ENCODE results near the gene DOCK4. TPM values are rescaled to one million over a fixed set of nuclear protein-coding genes. Genes with fewer than 3 reads are reported as not detected.

The DOCK4 gene
- total and polyA plus RNA-seq, 7 donors, result 1.8 to 12.7 (median 7.1) TPM

- Histone ChIP-seq H3K4me3 (no peak overlapping the region), H3K36me3 (ENCODE audit: insufficient read depth in 1 of 2, low read depth in 1 of 2) (no peaks in the 10 kb centered on the region), H3K27me3 (ENCODE audit: insufficient read depth in 3 of 3, low read length in 2 of 3) (no peaks in the 10 kb centered on the region), H3K27ac (no peak overlapping the region), H3K9me3 (no peaks in the 10 kb centered on the region), H3K4me1 (peaks cover 5% of the 10 kb centered on the region)
- intact Hi-C loops (cut with DNase I), result no loop called here
- TF ChIP-seq, protein P1, sequence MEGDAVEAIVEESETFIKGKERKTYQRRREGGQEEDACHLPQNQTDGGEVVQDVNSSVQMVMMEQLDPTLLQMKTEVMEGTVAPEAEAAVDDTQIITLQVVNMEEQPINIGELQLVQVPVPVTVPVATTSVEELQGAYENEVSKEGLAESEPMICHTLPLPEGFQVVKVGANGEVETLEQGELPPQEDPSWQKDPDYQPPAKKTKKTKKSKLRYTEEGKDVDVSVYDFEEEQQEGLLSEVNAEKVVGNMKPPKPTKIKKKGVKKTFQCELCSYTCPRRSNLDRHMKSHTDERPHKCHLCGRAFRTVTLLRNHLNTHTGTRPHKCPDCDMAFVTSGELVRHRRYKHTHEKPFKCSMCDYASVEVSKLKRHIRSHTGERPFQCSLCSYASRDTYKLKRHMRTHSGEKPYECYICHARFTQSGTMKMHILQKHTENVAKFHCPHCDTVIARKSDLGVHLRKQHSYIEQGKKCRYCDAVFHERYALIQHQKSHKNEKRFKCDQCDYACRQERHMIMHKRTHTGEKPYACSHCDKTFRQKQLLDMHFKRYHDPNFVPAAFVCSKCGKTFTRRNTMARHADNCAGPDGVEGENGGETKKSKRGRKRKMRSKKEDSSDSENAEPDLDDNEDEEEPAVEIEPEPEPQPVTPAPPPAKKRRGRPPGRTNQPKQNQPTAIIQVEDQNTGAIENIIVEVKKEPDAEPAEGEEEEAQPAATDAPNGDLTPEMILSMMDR (IDR thresholded peaks at IDR 0.05), result no peak
- DNase-seq, result no peak
- ATAC-seq, result no peak
- WGBS, 3 donors, result 85 to 89% (median 87%) methylated on average over 2 of the region's 2 CpGs
These were observed 54.0 kb downstream of the DOCK4 start for GRCh38 chr7:112152186-112152585.

- intact Hi-C loops (cut with DNase I), result no loop called here
- Histone ChIP-seq H3K4me3 (no peak overlapping the region), H3K36me3 (ENCODE audit: insufficient read depth in 1 of 2, low read depth in 1 of 2) (no peaks in the 10 kb centered on the region), H3K27ac (no peak overlapping the region), H3K4me1 (peaks cover 5% of the 10 kb centered on the region), H3K9me3 (no peaks in the 10 kb centered on the region), H3K27me3 (ENCODE audit: insufficient read depth in 3 of 3, low read length in 2 of 3) (no peaks in the 10 kb centered on the region)
- no peak for DNase-seq
- 78 to 86% (median 84%) methylated on average over 5 of the region's 5 CpGs for WGBS, 3 donors
- TF ChIP-seq, protein P1 (IDR thresholded peaks at IDR 0.05), result no peak
- no peak for ATAC-seq
These were observed 55.2 kb downstream of the DOCK4 start for GRCh38 chr7:112150823-112151641.

DNA sequence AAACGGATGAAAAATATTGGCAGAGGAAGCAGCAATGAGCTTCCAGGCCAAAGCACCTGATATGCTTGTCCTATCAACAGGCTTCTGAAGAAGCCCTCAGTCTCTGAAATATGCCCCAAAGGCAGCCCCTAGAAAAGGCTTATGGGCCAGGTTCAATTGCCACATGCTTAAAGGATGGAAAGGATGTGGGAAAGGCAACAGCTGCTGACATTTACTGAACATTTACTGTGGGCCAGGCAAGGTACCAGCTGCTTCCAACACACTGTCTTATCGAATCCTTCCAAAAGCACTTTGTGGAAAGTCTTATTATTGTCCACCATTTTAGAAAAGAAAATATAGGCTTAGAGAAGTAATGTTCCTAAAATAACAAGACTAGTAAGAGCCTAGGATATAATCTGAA, 56.5 kb downstream of the DOCK4 start:
- no peaks in the 10 kb centered on the region for H3K27me3 ChIP-seq (ENCODE audit: insufficient read depth in 3 of 3, low read length in 2 of 3)
- DNase-seq, result no peak
- no peak for ATAC-seq
- H3K27ac ChIP-seq, result no peak overlapping the region
- no peaks in the 10 kb centered on the region for H3K36me3 ChIP-seq (ENCODE audit: insufficient read depth in 1 of 2, low read depth in 1 of 2)
- intact Hi-C loops (cut with DNase I), result no loop called here
- TF ChIP-seq, protein P1 (IDR thresholded peaks at IDR 0.05), result no peak
- H3K9me3 ChIP-seq, result no peaks in the 10 kb centered on the region
- peaks cover 6% of the 10 kb centered on the region for H3K4me1 ChIP-seq
- 32 to 55% (median 36%) methylated on average over 2 of the region's 2 CpGs for WGBS, 3 donors
- no peak overlapping the region for H3K4me3 ChIP-seq

DNA sequence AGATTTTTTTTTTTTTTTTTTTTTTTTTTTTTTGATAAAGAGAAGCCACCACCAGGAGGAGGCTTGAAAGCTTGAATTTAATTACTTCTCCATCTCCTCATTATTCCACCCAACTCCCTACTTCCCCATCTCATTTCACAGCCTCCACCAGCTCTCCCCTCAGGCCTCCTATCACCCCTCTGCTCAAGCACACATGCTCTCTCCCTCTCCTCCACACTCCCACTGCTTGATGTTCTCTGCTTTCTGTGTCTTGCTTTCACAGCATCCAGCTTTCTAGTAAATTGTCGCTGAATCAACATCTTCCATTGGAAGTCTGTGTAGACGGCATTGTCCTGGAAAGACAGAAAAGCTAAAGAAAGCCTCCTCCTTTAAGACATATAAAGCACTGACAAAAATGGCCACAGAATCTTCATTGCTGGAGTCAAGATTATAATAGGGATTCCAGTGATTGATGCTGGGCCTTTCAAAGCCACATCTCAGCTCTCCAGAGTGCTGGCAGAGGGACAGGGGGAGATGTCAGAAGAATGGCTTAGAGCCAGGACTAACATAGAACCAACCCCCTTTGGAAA, 58.3 kb downstream of the DOCK4 start:
- TF ChIP-seq, protein P1 (IDR thresholded peaks at IDR 0.05), result no peak

More for the DNA sequence above, 58.3 kb downstream of the DOCK4 start:
- DNase-seq, result no peak
- intact Hi-C loops (cut with DNase I), result no loop called here
- H3K4me3 ChIP-seq, result no peak overlapping the region
- H3K9me3 ChIP-seq, result no peaks in the 10 kb centered on the region
- 88 to 92% (median 90%) methylated on average over 2 of the region's 2 CpGs for WGBS, 3 donors
- no peak for ATAC-seq
- H3K4me1 ChIP-seq, result peaks cover 15% of the 10 kb centered on the region
- no peaks in the 10 kb centered on the region for H3K36me3 ChIP-seq (ENCODE audit: insufficient read depth in 1 of 2, low read depth in 1 of 2)
- no peak overlapping the region for H3K27ac ChIP-seq
- H3K27me3 ChIP-seq (ENCODE audit: insufficient read depth in 3 of 3, low read length in 2 of 3), result no peaks in the 10 kb centered on the region

All from psoas muscle (tissue), 8 donors.